ENCODE measurements around the gene PKHD1. TPM values are rescaled to one million over a fixed set of nuclear protein-coding genes. Genes with fewer than 3 reads are reported as not detected.

PKHD1 gene
- total RNA-seq, 1 donor from 2014 or later: 0.02 TPM

GRCh38 chr6:51892750-51893149, 194.7 kb downstream of the PKHD1 start:
- Mint-ChIP-seq H3K27ac (no peak overlapping the region), H3K9me3 (no peaks in the 10 kb centered on the region), H3K36me3 (no peaks in the 10 kb centered on the region), H3K4me1 (no peaks in the 10 kb centered on the region), H3K4me3 (no peak overlapping the region), H3K27me3 (ENCODE audit: low read depth) (peaks cover 4% of the 10 kb centered on the region)
- no peak for DNase-seq (ENCODE audit: low spot score in 2 of 2, unreplicated experiment in 2 of 2)
- TF ChIP-seq CTCF (IDR thresholded peaks at IDR 0.05; ENCODE audit: unreplicated experiment): no peak

GRCh38 chr6:51892339-51892738, 195.1 kb downstream of the PKHD1 start:
- Mint-ChIP-seq H3K4me3 (no peak overlapping the region), H3K36me3 (no peaks in the 10 kb centered on the region), H3K27ac (no peak overlapping the region), H3K4me1 (no peaks in the 10 kb centered on the region), H3K9me3 (no peaks in the 10 kb centered on the region), H3K27me3 (ENCODE audit: low read depth) (peaks cover 7% of the 10 kb centered on the region)
- no peak for TF ChIP-seq CTCF (IDR thresholded peaks at IDR 0.05; ENCODE audit: unreplicated experiment)
- no peak for DNase-seq (ENCODE audit: low spot score in 2 of 2, unreplicated experiment in 2 of 2)

GRCh38 chr6:51891784-51892183, 195.6 kb downstream of the PKHD1 start:
- TF ChIP-seq CTCF (IDR thresholded peaks at IDR 0.05; ENCODE audit: unreplicated experiment): no peak
- Mint-ChIP-seq H3K36me3 (no peaks in the 10 kb centered on the region), H3K9me3 (no peaks in the 10 kb centered on the region), H3K4me3 (no peak overlapping the region), H3K27me3 (ENCODE audit: low read depth) (peaks cover 7% of the 10 kb centered on the region), H3K4me1 (no peaks in the 10 kb centered on the region), H3K27ac (no peak overlapping the region)
- no peak for DNase-seq (ENCODE audit: low spot score in 2 of 2, unreplicated experiment in 2 of 2)

GRCh38 chr6:51887859-51888258, 199.6 kb downstream of the PKHD1 start:
- Mint-ChIP-seq H3K36me3 (no peaks in the 10 kb centered on the region), H3K9me3 (peaks cover 3% of the 10 kb centered on the region), H3K27me3 (ENCODE audit: low read depth) (peaks cover 32% of the 10 kb centered on the region), H3K4me3 (no peak overlapping the region), H3K4me1 (no peaks in the 10 kb centered on the region), H3K27ac (no peak overlapping the region)
- no peak for DNase-seq (ENCODE audit: low spot score in 2 of 2, unreplicated experiment in 2 of 2)
- no peak for TF ChIP-seq CTCF (IDR thresholded peaks at IDR 0.05; ENCODE audit: unreplicated experiment)

DNA sequence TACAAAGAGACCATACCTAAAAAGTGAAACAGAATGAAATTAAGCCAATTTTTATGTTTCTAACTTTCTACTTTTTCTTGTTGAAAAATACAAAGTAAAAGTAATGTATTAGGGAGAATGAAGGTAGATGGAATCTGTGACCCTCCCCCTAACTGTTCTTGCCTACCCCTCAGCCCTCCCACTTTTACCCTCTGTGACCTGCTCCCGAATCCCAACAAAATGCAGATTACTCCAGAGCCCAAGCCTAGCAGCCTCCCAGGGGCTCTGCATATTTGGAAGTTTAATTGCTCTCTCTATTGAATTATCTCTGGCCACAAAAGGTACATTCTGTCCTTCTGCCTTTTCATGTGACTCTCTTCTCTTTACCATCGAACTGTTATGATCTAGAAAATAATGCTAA, 201.5 kb downstream of the PKHD1 start:
- peaks cover 32% of the 10 kb centered on the region for H3K27me3 Mint-ChIP-seq (ENCODE audit: low read depth)
- H3K9me3 Mint-ChIP-seq: peaks cover 3% of the 10 kb centered on the region
- H3K4me3 Mint-ChIP-seq: no peak overlapping the region
- no peak overlapping the region for H3K27ac Mint-ChIP-seq
- no peak for TF ChIP-seq CTCF (IDR thresholded peaks at IDR 0.05; ENCODE audit: unreplicated experiment)
- H3K4me1 Mint-ChIP-seq: no peaks in the 10 kb centered on the region
- DNase-seq (ENCODE audit: low spot score in 2 of 2, unreplicated experiment in 2 of 2): no peak
- H3K36me3 Mint-ChIP-seq: no peaks in the 10 kb centered on the region
